Prostate gland (tissue), 2 donors: Measurements from ENCODE around the gene SLC34A3.
A peak's percentile ranks its signal among the peaks of the same experiment; 100 is the strongest.

Source experiments
- POLR2A ChIP-seq: fragments of 450-650 bp; IDR thresholded peaks from one replicate; pipeline ENCODE4 v1.6.1; 2016; ENCODE audit warnings: antibody characterized with exemption, mild to moderate bottlenecking
- POLR2AphosphoS5 ChIP-seq: sonication (generic); formaldehyde crosslinking; IDR thresholded peaks from one replicate; pipeline ENCODE4 v1.6.1; 2017; ENCODE audit warnings: antibody characterized with exemption
- TF ChIP-seq, protein P1 (sequence below), 4 experiments: fragments of 200-600 bp in 2 of 4; fragments of 450-650 bp in 2 of 4; sonication (generic) in 2 of 4; IDR thresholded peaks; 1 replicate in 3 of 4; 2 replicates in 1 of 4; pipeline ENCODE4 v1.5.1; 2016 to 2019; ENCODE audit warnings: antibody characterized with exemption in 4 of 4, mild to moderate bottlenecking in 2 of 4, moderate library complexity in 2 of 4

DNA sequence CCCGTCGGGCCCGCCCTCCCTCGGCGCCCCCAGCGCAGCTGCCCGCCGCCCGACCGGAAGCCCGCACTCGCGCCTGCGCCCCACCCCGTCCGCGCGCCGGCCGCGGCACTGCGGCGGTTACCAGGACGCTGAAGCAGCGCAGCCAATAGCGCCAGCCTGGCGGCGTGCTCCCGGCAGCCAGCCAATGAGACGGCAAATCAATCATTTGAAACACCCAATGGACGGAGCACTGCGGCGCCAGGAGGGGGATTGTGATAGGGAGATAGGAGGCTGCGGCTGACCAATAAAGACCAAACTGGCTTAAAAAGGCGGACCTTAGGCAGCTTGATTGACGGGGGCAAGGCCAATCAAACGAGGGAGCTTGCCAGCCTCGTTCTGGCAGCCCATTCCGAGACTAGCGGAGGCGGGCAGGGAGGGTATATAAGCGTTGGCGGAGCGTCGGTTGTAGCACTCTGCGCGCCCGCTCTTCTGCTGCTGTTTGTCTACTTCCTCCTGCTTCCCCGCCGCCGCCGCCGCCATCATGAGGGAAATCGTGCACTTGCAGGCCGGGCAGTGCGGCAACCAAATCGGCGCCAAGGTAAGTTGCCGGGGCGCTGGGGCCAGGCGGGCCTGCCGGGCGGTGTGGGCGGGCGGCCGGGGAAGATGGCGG lies 10.3 kb downstream of the SLC34A3 start, which contains the start of gene TUBB4B:
- TF ChIP-seq, protein P1, sequence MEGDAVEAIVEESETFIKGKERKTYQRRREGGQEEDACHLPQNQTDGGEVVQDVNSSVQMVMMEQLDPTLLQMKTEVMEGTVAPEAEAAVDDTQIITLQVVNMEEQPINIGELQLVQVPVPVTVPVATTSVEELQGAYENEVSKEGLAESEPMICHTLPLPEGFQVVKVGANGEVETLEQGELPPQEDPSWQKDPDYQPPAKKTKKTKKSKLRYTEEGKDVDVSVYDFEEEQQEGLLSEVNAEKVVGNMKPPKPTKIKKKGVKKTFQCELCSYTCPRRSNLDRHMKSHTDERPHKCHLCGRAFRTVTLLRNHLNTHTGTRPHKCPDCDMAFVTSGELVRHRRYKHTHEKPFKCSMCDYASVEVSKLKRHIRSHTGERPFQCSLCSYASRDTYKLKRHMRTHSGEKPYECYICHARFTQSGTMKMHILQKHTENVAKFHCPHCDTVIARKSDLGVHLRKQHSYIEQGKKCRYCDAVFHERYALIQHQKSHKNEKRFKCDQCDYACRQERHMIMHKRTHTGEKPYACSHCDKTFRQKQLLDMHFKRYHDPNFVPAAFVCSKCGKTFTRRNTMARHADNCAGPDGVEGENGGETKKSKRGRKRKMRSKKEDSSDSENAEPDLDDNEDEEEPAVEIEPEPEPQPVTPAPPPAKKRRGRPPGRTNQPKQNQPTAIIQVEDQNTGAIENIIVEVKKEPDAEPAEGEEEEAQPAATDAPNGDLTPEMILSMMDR (IDR thresholded peaks at IDR 0.05) = peak in 2 of 4 experiments; percentile 25 to 41
- TF ChIP-seq POLR2AphosphoS5 = peak; percentile 97
- peak; percentile 97 for TF ChIP-seq POLR2A
